Measurements from ENCODE around the gene CUL2. TPM values are rescaled to one million over a fixed set of nuclear protein-coding genes. Genes with fewer than 3 reads are reported as not detected.
"Not testable (repeated sequence)": the region's sequence is repeated elsewhere in the genome, so short reads cannot be mapped to it uniquely, and the experiment has no call there.

Gene CUL2
- total and polyA plus RNA-seq, 3 donors from 2014 or later: 37.6 to 47.0 (median 43.8) TPM

DNA sequence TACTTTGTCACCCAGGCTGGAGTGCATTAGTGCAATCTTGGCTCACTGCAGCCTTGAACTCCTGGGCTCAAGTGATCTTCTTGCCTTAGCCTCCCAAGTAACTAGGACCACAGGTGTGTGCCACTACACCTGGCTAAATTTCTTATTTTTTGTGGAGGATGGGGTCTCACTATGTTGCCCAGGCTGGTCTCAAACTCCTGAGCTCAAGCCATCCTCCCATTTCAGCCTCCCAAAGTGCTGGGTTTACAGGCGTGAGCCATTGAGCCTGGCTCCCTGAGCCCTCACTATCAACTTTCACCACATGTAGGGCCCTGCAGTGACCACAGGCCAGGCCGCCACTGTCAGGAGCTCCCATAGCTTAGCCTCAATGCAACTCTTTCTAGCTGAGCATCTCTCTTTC lies 110.2 kb downstream of the CUL2 start:
- no peak for DNase-seq
- no peak for TF ChIP-seq CTCF (IDR thresholded peaks at IDR 0.05)
- TF ChIP-seq POLR2A (IDR thresholded peaks at IDR 0.05): no peak
- no peaks in the 10 kb centered on the region for H3K27me3 ChIP-seq
- H3K4me1 ChIP-seq: no peaks in the 10 kb centered on the region
- no peaks in the 10 kb centered on the region for H3K9me3 ChIP-seq
- H3K27ac ChIP-seq: no peak overlapping the region
- no peak overlapping the region for H3K4me3 ChIP-seq
- WGBS, 2 donors: 75% methylated on average over 2 of the region's 2 CpGs; no CpG with 5 or more reads in 1 of the 2 donors
- intact Hi-C loops (cut with DNase I; ENCODE audit: low total_unique reads): no loop called here
- H3K36me3 ChIP-seq (ENCODE audit: low read depth, missing control alignments): no peaks in the 10 kb centered on the region

DNA sequence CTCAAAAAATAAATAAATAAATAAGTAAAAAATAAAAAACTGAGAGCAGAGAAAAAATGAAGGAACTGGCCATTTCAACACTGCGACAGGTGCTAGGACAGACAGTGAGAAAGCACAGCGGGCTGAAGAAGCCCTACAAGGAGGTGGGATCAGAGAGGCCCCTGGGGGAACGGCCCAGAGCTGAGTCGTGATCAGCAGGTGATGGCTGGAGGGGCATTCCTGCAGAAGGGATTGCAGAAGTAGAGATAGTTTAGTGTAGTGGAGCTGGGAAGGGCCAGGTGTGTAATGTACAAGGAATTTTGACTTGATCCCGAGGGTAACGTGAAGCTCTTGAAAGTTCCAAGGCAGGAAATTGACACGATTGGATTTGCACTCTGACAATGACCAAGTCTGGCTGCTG lies 112.1 kb downstream of the CUL2 start:
- TF ChIP-seq CTCF (IDR thresholded peaks at IDR 0.05) (no peak), POLR2A (IDR thresholded peaks at IDR 0.05) (no peak)
- WGBS, 2 donors: 87 to 95% methylated on average over 7 of the region's 7 CpGs
- intact Hi-C loops (cut with DNase I; ENCODE audit: low total_unique reads): no loop called here

DNA sequence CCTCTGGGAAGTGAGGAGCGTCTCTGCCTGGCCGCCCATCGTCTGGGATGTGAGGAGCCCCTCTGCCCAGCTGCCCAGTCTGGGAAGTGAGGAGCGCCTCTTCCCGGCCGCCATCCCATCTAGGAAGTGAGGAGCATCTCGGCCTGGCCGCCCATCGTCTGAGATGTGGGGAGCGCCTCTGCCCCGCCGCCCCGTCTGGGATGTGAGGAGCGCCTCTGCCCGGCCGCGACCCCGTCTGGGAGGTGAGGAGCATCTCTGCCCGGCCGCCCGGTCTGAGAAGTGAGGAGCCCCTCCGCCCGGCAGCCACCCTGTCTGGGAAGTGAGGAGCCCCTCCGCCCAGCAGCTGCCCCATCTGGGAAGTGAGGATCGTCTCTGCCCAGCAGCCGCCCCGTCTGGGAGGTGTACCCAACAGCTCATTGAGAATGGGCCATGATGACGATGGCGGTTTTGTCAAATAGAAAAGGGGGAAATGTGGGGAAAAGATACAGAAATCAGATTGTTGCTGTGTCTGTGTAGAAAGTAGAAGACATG lies 113.7 kb downstream of the CUL2 start:
- WGBS, 2 donors: 65 to 90% methylated on average over 19 to 29 of the region's 29 CpGs
- intact Hi-C loops (cut with DNase I; ENCODE audit: low total_unique reads); DNase-seq; H3K27ac ChIP-seq; H3K36me3 ChIP-seq (ENCODE audit: low read depth, missing control alignments); H3K9me3 ChIP-seq; H3K4me3 ChIP-seq; H3K27me3 ChIP-seq; H3K4me1 ChIP-seq: not testable (repeated sequence)

More for the DNA sequence above, 112.1 kb downstream of the CUL2 start:
- DNase-seq: no peak
- Histone ChIP-seq H3K4me1 (no peaks in the 10 kb centered on the region), H3K4me3 (no peak overlapping the region), H3K27me3 (no peaks in the 10 kb centered on the region), H3K27ac (no peak overlapping the region), H3K9me3 (no peaks in the 10 kb centered on the region), H3K36me3 (ENCODE audit: low read depth, missing control alignments) (no peaks in the 10 kb centered on the region)

DNA sequence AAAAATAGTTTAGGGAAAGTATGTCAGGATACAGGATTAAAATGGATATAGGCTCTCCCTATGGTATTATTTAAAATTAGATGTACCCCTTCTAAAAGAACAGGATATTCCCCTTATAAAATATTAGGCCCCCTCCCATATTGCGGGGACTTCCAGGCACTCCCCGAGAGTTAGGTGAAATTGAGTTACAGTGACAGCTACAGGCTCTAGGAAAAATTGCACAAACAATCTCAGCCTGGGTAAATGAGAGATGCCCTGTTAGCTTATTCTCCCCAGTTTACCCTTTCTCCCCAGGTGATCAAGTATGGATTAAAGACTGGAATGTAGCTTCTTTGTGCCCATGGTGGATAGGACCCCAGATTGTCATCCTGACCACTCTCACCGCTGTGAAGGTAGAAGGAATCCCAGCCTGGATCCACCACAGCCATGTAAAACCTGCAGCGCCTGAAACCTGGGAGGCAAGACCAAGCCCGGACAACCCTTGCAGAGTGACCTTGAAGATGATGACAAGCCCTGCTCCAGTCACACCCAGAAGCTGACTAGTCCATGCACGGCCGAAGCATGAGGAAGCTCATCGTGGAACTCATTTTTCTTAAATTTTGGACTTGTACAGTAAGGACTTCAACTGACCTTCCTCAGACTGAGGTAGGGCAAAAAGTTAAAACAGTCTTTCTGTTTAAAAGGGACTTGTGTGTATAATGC lies 115.6 kb downstream of the CUL2 start:
- intact Hi-C loops (cut with DNase I; ENCODE audit: low total_unique reads); H3K4me1 ChIP-seq; H3K27ac ChIP-seq; H3K27me3 ChIP-seq; H3K36me3 ChIP-seq (ENCODE audit: low read depth, missing control alignments); H3K4me3 ChIP-seq; H3K9me3 ChIP-seq; DNase-seq: not testable (repeated sequence)
- 92 to 93% methylated on average over 7 to 8 of the region's 8 CpGs for WGBS, 2 donors

DNA sequence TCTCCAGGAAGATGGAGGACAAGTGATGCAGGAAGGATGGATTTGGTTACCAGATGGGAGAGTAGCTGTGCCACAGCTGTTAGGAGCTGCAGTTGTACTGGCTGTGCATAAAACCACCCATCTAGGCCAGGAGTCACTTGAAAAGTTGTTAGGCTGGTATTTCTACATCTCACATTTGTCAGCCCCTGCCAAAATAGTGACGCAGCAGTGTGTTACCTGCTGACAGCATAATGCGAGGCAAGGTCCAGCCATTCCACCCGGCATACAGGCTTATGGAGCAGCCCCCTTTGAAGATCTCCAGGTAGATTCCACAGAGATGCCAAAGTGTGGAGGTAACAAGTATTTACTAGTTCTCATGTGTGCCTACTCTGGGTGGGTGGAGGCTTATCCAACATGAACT lies 116.4 kb downstream of the CUL2 start:
- H3K9me3 ChIP-seq; H3K36me3 ChIP-seq (ENCODE audit: low read depth, missing control alignments); H3K27me3 ChIP-seq; H3K4me1 ChIP-seq; H3K4me3 ChIP-seq; intact Hi-C loops (cut with DNase I; ENCODE audit: low total_unique reads); H3K27ac ChIP-seq; DNase-seq: not testable (repeated sequence)
- 96 to 98% methylated on average over 3 of the region's 3 CpGs for WGBS, 2 donors

GRCh38 chr10:34973121-34973520 lies 117.0 kb downstream of the CUL2 start:
- DNase-seq; H3K9me3 ChIP-seq; intact Hi-C loops (cut with DNase I; ENCODE audit: low total_unique reads); H3K4me1 ChIP-seq; H3K4me3 ChIP-seq; H3K27me3 ChIP-seq; H3K27ac ChIP-seq; H3K36me3 ChIP-seq (ENCODE audit: low read depth, missing control alignments): not testable (repeated sequence)
- WGBS, 2 donors: 87% methylated on average over 9 of the region's 9 CpGs

DNA sequence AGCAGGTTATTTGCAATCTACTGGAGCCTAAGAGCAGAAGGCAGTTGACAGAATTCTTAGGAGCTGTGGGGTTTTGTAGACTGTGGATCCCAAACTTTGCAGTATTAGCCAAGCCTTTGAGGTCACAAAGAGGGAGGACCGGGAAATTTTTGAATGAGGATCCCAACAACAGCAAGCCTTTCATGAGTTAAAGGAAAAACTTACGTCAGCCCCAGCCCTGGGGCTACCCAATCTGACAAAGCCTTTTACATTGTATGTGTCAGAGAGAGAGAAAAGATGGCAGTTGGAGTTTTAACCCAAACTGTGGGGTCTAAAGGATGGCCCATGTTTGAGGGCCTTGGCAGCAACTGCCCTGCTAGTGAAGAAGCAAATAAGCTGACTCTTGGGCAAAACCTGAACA lies 117.5 kb downstream of the CUL2 start:
- H3K27me3 ChIP-seq; H3K4me1 ChIP-seq; H3K4me3 ChIP-seq; H3K36me3 ChIP-seq (ENCODE audit: low read depth, missing control alignments); intact Hi-C loops (cut with DNase I; ENCODE audit: low total_unique reads); H3K9me3 ChIP-seq; H3K27ac ChIP-seq; DNase-seq: not testable (repeated sequence)
- 66 to 76% methylated on average over 2 of the region's 2 CpGs for WGBS, 2 donors

- H3K36me3 ChIP-seq (ENCODE audit: low read depth, missing control alignments); intact Hi-C loops (cut with DNase I; ENCODE audit: low total_unique reads); H3K4me1 ChIP-seq; H3K4me3 ChIP-seq; H3K27me3 ChIP-seq; H3K27ac ChIP-seq; H3K9me3 ChIP-seq: not testable (repeated sequence)
- peak; percentile 32 for DNase-seq
- WGBS, 2 donors: 58 to 63% methylated on average over 12 of the region's 12 CpGs
These were observed 118.4 kb downstream of the CUL2 start for GRCh38 chr10:34971606-34972334.
